ENCODE measurements around the gene MOK.
A peak's percentile ranks its signal among the peaks of the same experiment; 100 is the strongest.
"Not testable (repeated sequence)": the region's sequence is repeated elsewhere in the genome, so short reads cannot be mapped to it uniquely, and the experiment has no call there.

Gene MOK

DNA sequence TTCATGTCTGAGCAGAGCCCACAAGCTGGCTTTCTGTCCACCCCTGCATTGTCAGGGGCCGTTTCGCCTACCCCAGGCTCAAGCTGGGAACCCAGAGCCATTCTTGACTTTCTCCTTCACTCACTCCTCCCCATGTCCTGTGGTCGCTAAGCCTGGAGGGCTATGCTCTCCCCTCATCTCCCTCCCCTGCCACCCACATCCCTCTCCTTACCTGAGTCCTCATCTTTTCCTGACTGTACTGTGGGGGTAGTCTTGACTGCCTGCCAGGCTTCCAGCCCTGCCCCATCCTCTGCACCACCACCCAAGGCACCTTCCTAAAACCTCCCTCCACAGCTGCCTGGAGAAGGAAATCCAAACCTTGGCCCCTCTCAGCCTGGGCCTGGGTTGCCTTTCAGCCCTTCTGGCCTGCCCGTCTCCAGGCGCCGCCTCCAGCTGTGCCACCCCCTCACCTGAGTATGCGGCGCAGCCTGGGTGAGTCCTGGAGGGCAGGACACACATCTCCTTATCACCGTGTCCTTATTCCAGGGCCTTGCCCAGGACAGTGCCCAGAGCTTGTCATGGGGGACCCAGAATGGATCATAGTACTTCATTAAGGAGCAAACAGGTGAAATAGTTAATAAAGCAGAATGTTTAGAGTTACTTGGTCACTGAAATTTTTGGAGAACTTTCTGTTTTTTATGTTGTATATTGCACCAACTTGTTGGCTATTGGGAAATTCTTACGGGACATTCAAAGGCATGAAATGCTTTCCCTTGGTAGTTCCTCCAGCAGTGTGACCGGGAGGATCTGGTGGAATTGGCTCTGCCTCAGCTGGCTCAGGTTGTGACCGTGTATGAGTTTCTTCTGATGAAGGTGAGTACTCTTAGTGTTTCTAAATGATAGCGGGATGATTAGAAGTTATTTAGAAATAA, 29.1 kb upstream of the MOK start:
- H3K4me3 ChIP-seq (ENCODE audit: low read depth, low read length): no peak overlapping the region
- DNase-seq (ENCODE audit: low read depth): no peak
- TF ChIP-seq MYC (IDR thresholded peaks at IDR 0.05; ENCODE audit: low read depth, low read length): no peak

DNA sequence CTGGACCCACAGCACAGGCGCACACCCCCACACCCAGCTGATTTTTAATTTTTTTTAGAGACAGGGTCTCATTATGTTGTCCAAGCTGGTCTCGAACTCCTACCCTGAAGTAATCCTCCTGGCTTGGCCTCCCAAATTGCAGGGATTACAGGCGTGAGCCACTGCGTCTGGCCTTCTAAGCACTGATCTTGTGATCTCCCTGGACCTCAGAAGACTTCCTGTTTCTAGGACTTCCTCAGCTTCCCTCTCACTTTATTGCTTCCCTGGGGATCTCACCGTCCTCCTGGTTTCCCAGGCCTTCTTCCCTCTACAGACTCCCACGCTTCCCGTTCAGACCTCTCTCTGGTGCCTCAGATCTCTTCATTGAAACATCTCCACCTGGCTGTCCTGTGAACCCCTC, 28.4 kb upstream of the MOK start:
- TF ChIP-seq, protein P1, sequence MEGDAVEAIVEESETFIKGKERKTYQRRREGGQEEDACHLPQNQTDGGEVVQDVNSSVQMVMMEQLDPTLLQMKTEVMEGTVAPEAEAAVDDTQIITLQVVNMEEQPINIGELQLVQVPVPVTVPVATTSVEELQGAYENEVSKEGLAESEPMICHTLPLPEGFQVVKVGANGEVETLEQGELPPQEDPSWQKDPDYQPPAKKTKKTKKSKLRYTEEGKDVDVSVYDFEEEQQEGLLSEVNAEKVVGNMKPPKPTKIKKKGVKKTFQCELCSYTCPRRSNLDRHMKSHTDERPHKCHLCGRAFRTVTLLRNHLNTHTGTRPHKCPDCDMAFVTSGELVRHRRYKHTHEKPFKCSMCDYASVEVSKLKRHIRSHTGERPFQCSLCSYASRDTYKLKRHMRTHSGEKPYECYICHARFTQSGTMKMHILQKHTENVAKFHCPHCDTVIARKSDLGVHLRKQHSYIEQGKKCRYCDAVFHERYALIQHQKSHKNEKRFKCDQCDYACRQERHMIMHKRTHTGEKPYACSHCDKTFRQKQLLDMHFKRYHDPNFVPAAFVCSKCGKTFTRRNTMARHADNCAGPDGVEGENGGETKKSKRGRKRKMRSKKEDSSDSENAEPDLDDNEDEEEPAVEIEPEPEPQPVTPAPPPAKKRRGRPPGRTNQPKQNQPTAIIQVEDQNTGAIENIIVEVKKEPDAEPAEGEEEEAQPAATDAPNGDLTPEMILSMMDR (IDR thresholded peaks at IDR 0.05; ENCODE audit: low read depth, low read length): no peak
- TF ChIP-seq, protein P2, sequence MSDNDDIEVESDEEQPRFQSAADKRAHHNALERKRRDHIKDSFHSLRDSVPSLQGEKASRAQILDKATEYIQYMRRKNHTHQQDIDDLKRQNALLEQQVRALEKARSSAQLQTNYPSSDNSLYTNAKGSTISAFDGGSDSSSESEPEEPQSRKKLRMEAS (IDR thresholded peaks at IDR 0.05; ENCODE audit: low read depth, low read length): no peak
- TF ChIP-seq POLR2A (IDR thresholded peaks at IDR 0.05; ENCODE audit: extremely low read depth, insufficient read length) (no peak), MYC (IDR thresholded peaks at IDR 0.05; ENCODE audit: low read depth, low read length) (no peak)
- no peak for DNase-seq (ENCODE audit: low read depth)
- H3K4me3 ChIP-seq (ENCODE audit: low read depth, low read length): no peak overlapping the region

DNA sequence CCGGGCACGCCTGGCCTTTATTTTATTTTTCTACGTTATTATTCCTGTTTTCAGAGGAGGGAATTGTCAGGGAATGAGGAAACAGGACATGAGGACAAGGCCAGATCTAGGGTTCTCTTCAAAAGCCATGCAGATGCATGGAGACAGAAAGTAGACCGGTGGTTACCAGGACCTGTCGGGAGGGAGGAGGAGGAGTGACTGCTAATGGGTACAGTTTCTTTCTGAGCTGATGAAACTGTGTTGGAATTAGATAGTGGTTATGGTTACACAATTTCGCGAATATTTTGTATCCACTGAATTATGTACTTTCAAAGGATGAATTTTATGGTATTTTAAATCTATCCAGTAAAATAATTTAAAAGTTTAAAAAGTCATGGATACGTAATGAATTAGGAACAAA, 25.8 kb upstream of the MOK start:
- TF ChIP-seq POLR2A (IDR thresholded peaks at IDR 0.05; ENCODE audit: extremely low read depth, insufficient read length) (no peak), MYC (IDR thresholded peaks at IDR 0.05; ENCODE audit: low read depth, low read length) (no peak)
- TF ChIP-seq, protein P1 (IDR thresholded peaks at IDR 0.05; ENCODE audit: low read depth, low read length): no peak
- TF ChIP-seq, protein P2 (IDR thresholded peaks at IDR 0.05; ENCODE audit: low read depth, low read length): no peak
- DNase-seq (ENCODE audit: low read depth): no peak
- H3K4me3 ChIP-seq (ENCODE audit: low read depth, low read length): no peak overlapping the region

DNA sequence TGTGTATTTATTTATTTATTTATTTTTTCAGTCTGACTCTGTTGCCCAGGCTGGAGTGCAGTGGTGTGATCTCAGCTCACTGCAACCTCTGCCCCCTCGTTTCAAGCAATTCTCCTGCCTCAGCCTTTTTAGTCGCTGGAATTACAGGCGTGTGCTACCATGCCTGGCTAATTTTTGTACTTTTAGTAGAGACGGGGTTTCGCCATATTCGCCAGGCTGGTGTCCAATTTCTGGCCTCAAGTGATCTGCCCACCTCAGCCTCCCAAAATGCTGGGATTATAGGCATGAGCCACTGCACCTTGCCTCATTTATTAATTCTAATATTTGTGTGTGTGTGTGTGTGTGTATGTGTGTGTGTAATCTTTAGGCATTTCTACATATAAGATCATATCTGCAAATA, 24.4 kb upstream of the MOK start:
- DNase-seq (ENCODE audit: low read depth); H3K4me3 ChIP-seq (ENCODE audit: low read depth, low read length): not testable (repeated sequence)

DNA sequence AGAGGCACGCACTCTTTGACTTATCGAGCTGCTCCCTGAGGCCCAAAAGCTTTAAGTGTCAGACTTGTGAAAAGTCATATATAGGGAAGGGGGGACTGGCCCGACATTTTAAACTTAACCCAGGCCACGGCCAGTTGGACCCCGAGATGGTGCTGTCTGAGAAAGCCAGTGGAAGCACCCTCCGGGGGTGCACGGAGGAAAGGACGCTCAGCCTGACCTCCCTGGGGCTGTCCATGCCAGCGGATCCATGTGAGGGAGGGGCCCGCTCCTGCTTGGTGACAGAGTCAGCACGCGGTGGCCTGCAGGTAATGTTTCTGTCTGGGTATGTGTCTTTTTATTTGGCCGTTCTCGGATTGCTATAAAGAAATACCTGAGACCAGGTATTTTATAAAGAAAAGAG, 21.6 kb upstream of the MOK start:
- H3K4me3 ChIP-seq (ENCODE audit: low read depth, low read length): no peak overlapping the region
- TF ChIP-seq, protein P2 (IDR thresholded peaks at IDR 0.05; ENCODE audit: low read depth, low read length): no peak
- no peak for DNase-seq (ENCODE audit: low read depth)

DNA sequence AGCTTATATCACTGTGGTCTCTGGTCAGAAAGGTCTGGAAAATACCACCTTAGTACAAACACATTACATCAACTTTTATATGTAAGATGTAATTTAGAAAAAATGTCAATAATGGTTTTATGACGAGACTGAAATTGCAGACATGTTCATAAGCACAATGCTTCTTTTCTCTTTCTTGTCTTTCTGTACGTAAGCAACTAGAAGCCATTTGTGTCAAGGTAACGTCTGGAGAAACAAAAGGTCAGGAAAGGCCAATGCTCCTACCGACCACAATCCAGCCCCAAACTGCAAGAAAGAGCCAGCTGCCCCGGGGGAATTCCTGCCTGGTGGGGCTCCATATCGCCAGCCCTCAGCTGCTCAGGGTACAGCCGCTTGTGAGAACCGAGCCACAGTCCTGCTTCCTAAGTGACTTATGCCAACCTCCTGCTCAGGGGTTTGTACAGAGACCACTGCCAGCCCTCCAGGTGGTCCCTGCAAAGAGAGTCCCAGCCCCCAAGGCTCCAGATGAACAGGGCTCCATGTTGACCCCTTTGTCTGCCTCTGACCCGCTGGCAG, 20.9 kb upstream of the MOK start:
- no peak for DNase-seq (ENCODE audit: low read depth)
- TF ChIP-seq, protein P1 (IDR thresholded peaks at IDR 0.05; ENCODE audit: low read depth, low read length): no peak
- TF ChIP-seq, protein P2 (IDR thresholded peaks at IDR 0.05; ENCODE audit: low read depth, low read length): no peak
- TF ChIP-seq POLR2A (IDR thresholded peaks at IDR 0.05; ENCODE audit: extremely low read depth, insufficient read length) (no peak), MYC (IDR thresholded peaks at IDR 0.05; ENCODE audit: low read depth, low read length) (no peak)
- no peak overlapping the region for H3K4me3 ChIP-seq (ENCODE audit: low read depth, low read length)

DNA sequence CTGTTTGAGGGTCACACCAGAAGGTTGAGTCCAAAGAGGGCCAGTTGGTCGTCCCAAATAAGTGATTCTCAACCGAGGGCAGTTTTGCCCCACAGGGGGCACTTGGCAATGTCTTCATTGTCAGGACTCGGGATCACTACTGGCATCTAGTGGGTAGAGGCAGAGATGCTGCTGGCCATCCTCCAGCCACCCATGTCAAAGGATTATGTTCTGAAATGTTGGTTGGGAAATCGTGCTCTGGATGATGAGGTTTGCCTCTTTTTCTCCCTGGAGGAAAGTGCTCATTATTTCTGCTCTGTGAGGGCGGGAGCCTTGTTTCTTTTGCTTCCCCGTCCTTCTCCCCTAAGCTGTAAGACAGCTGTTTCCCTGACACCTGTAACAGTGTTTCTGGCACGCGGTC, 18.1 kb upstream of the MOK start:
- DNase-seq (ENCODE audit: low read depth): peak; percentile 76
- no peak overlapping the region for H3K4me3 ChIP-seq (ENCODE audit: low read depth, low read length)
- TF ChIP-seq, protein P1 (IDR thresholded peaks at IDR 0.05; ENCODE audit: low read depth, low read length): peak; percentile 80
- no peak for TF ChIP-seq MYC (IDR thresholded peaks at IDR 0.05; ENCODE audit: low read depth, low read length)

Measured in NB4 (cell line).